H1 (cell line): ENCODE data around the gene FAM120A. TPM values are rescaled to one million over a fixed set of nuclear protein-coding genes. Genes with fewer than 3 reads are reported as not detected.

ENCODE experiments used
- CTCF ChIA-PET: fragments of 300-600 bp; sonication (Branson Sonifier 250); formaldehyde crosslinking; loops from one replicate; lab custom pipeline; 2021; ENCODE audit not compliant: partially characterized antibody; lab: Charles Lee
- POLR2A ChIA-PET: fragments of 300-600 bp; sonication (Branson Sonifier 250); formaldehyde crosslinking; loops from one replicate; lab custom pipeline; 2021; ENCODE audit warnings: inconsistent platforms; ENCODE audit not compliant: partially characterized antibody; lab: Charles Lee
- DNase-seq, 2 experiments: peaks; one replicate each; pipeline versions ENCODE4 v3.0.0 to v3.0.0-alpha.2; 2010 to 2022; ENCODE audit warnings: low spot score in 2 of 2, low read depth in 1 of 2, mixed read lengths in 1 of 2
- FAIRE-seq: peaks from 2 replicates; lab custom pipeline; 2011; peaks lifted over from hg19 to GRCh38; lab: Jason Lieb, UNC
- H2AFZ ChIP-seq: 2 replicates; pipeline ENCODE4 v1.8.1; 2012; ENCODE audit warnings: low read length, inconsistent platforms
- H2AK5ac ChIP-seq: 2 replicates; pipeline ENCODE4 v1.6.1; 2013; ENCODE audit warnings: low read depth, low read length
- H2BK120ac ChIP-seq: replicated peaks from 2 replicates; pipeline ENCODE3; 2013; ENCODE audit warnings: low read depth, low read length, inconsistent platforms
- H2BK12ac ChIP-seq: 2 replicates; pipeline ENCODE4 v1.6.1; 2013; ENCODE audit warnings: low read depth, low read length
- H2BK15ac ChIP-seq: 2 replicates; pipeline ENCODE4 v1.6.1; 2013; ENCODE audit warnings: low read length
- H2BK20ac ChIP-seq: 2 replicates; pipeline ENCODE4 v1.6.1; 2013; ENCODE audit warnings: low read length
- H2BK5ac ChIP-seq: 2 replicates; pipeline ENCODE4 v1.6.1; 2013; ENCODE audit warnings: low read depth, low read length
- H3K14ac ChIP-seq: 2 replicates; pipeline ENCODE4 v1.6.1; 2013; ENCODE audit warnings: inconsistent platforms; ENCODE audit not compliant: insufficient read length
- H3K18ac ChIP-seq: 2 replicates; pipeline ENCODE4 v1.6.1; 2013; ENCODE audit warnings: low read length; ENCODE audit errors: extremely low read depth
- H3K23ac ChIP-seq: 2 replicates; pipeline ENCODE4 v1.6.1; 2013; ENCODE audit warnings: inconsistent platforms; ENCODE audit not compliant: insufficient read length
- H3K23me2 ChIP-seq: 2 replicates; pipeline ENCODE4 v1.6.1; 2013; ENCODE audit warnings: low read depth, low read length
- H3K27ac ChIP-seq: 2 replicates; pipeline ENCODE4 v1.6.1; 2011; ENCODE audit warnings: low read depth, low read length, inconsistent platforms
- H3K27me3 ChIP-seq, 4 experiments: replicated peaks in 1 of 4; 1 replicate in 1 of 4; 2 replicates in 3 of 4; pipeline versions ENCODE4 v1.6.1 to v1.8.1; 2011 to 2013; ENCODE audit warnings: low read length in 3 of 4, mild to moderate bottlenecking in 3 of 4, inconsistent platforms in 2 of 4, mixed read lengths in 2 of 4, moderate library complexity in 1 of 4; ENCODE audit not compliant: control insufficient read depth in 3 of 4, insufficient read depth in 3 of 4; ENCODE audit errors: extremely low read depth in 1 of 4
- H3K36me3 ChIP-seq, 4 experiments: 2 replicates each; pipeline versions ENCODE4 v1.6.1 to v1.8.1; 2011 to 2013; ENCODE audit warnings: mild to moderate bottlenecking in 4 of 4, low read length in 3 of 4, moderate library complexity in 2 of 4, control low read depth in 1 of 4, inconsistent platforms in 1 of 4; ENCODE audit not compliant: insufficient read depth in 4 of 4, control insufficient read depth in 2 of 4
- H3K4ac ChIP-seq: replicated peaks from 2 replicates; pipeline ENCODE3; 2013; ENCODE audit warnings: low read length, low read depth, mixed read lengths, inconsistent platforms; ENCODE audit not compliant: insufficient read length
- H3K4me1 ChIP-seq, 4 experiments: replicated peaks in 1 of 4; 1 replicate in 1 of 4; 2 replicates in 3 of 4; pipeline versions ENCODE4 v1.6.1 to v1.8.1; 2011 to 2013; ENCODE audit warnings: low read length in 3 of 4, inconsistent platforms in 2 of 4, mixed read lengths in 1 of 4; ENCODE audit not compliant: insufficient read depth in 4 of 4, control insufficient read depth in 3 of 4
- H3K4me2 ChIP-seq, 2 experiments: 2 replicates each; pipeline versions ENCODE4 v1.6.1 to v1.8.1; 2011 to 2013; ENCODE audit warnings: low read depth in 2 of 2, low read length in 2 of 2, control low read depth in 1 of 2, inconsistent platforms in 1 of 2, mild to moderate bottlenecking in 1 of 2; ENCODE audit not compliant: insufficient read depth in 1 of 2
- H3K4me3 ChIP-seq, 4 experiments: fragments of 200-600, 300-600 bp in 1 of 4; sonication (generic), shearing (Covaris generic), sonication (Bioruptor Twin) in 1 of 4; 2 replicates each; pipeline versions ENCODE4 v1.5.1 to v1.8.1; 2011 to 2016; ENCODE audit warnings: low read length in 4 of 4, low read depth in 3 of 4, control low read depth in 2 of 4, inconsistent platforms in 2 of 4, mild to moderate bottlenecking in 2 of 4, mixed read lengths in 1 of 4, moderate library complexity in 1 of 4; ENCODE audit not compliant: insufficient read depth in 2 of 4; ENCODE audit errors: extremely low read depth in 1 of 4
- H3K56ac ChIP-seq: replicated peaks from 2 replicates; pipeline ENCODE3; 2013; ENCODE audit warnings: low read depth, mild to moderate bottlenecking, mixed read lengths, low read length, inconsistent platforms; ENCODE audit not compliant: insufficient read length
- H3K79me1 ChIP-seq: 2 replicates; pipeline ENCODE4 v1.6.1; 2013; ENCODE audit warnings: low read depth, low read length, control low read depth
- H3K79me2 ChIP-seq, 2 experiments: 2 replicates each; pipeline versions ENCODE4 v1.6.1 to v1.8.1; 2012 to 2013; ENCODE audit warnings: low read length in 2 of 2, mild to moderate bottlenecking in 2 of 2, inconsistent platforms in 1 of 2; ENCODE audit not compliant: insufficient read depth in 2 of 2, control insufficient read depth in 1 of 2
- H3K9ac ChIP-seq, 4 experiments: replicated peaks in 1 of 4; 1 replicate in 1 of 4; 2 replicates in 3 of 4; pipeline versions ENCODE4 v1.6.1 to v1.8.1; 2011 to 2013; ENCODE audit warnings: low read depth in 3 of 4, low read length in 3 of 4, control low read depth in 2 of 4, mild to moderate bottlenecking in 2 of 4, moderate library complexity in 2 of 4, inconsistent platforms in 1 of 4; ENCODE audit errors: extremely low read depth in 1 of 4
- H3K9me3 ChIP-seq, 2 experiments: 2 replicates each; pipeline versions ENCODE4 v1.6.1 to v1.8.1; 2012 to 2013; ENCODE audit warnings: mild to moderate bottlenecking in 2 of 2, moderate library complexity in 2 of 2, control low read depth in 1 of 2, inconsistent platforms in 1 of 2, low read depth in 1 of 2, low read length in 1 of 2, mixed read lengths in 1 of 2; ENCODE audit not compliant: insufficient read depth in 2 of 2
- H4K20me1 ChIP-seq, 2 experiments: replicated peaks in 1 of 2; 2 replicates each; pipeline versions ENCODE3 to v1.8.1; 2011 to 2013; ENCODE audit warnings: inconsistent platforms in 2 of 2, low read length in 2 of 2, mild to moderate bottlenecking in 1 of 2; ENCODE audit not compliant: insufficient read depth in 2 of 2, control insufficient read depth in 1 of 2
- H4K5ac ChIP-seq: 2 replicates; pipeline ENCODE4 v1.6.1; 2013; ENCODE audit warnings: low read length, low read depth, mixed read lengths, inconsistent platforms; ENCODE audit not compliant: insufficient read length
- H4K8ac ChIP-seq: 2 replicates; pipeline ENCODE4 v1.8.0; 2013; ENCODE audit warnings: mild to moderate bottlenecking, moderate library complexity, low read length, inconsistent platforms; ENCODE audit not compliant: insufficient read depth; ENCODE audit errors: extremely low read depth
- H4K91ac ChIP-seq: replicated peaks from 2 replicates; pipeline ENCODE3; 2013; ENCODE audit warnings: low read length, mixed read lengths, inconsistent platforms; ENCODE audit not compliant: insufficient read length
- GABPA ChIP-seq: IDR thresholded peaks from 2 replicates; pipeline ENCODE4 v1.6.1; 2011; ENCODE audit warnings: mild to moderate bottlenecking, low read length, moderate library complexity, borderline replicate concordance; ENCODE audit not compliant: insufficient read depth
- HDAC6 ChIP-seq: IDR thresholded peaks from one replicate; pipeline ENCODE4 v1.7.1; 2012; ENCODE audit warnings: low read depth, mild to moderate bottlenecking, inconsistent platforms, low read length, moderate library complexity
- KDM5A ChIP-seq: fragments of 200-600 bp; IDR thresholded peaks from 2 replicates; pipeline ENCODE4 v1.7.1; 2012; ENCODE audit warnings: mild to moderate bottlenecking, low read length, inconsistent platforms, mixed read lengths
- PHF8 ChIP-seq: fragments of 200-600 bp; sonication (generic); conservative IDR thresholded peaks from 2 replicates; pipeline ENCODE4 v1.7.1; 2012; ENCODE audit warnings: low read depth, mild to moderate bottlenecking, inconsistent platforms, low read length, moderate library complexity
- POLR2A ChIP-seq, 2 experiments: IDR thresholded peaks; 1 replicate in 1 of 2; 2 replicates in 1 of 2; pipeline ENCODE4 v1.6.1; 2011; ENCODE audit warnings: low read depth in 2 of 2, low read length in 2 of 2, mild to moderate bottlenecking in 2 of 2; ENCODE audit errors: control extremely low read depth in 1 of 2
- SP1 ChIP-seq: IDR thresholded peaks from 2 replicates; pipeline ENCODE4 v1.6.1; 2011; ENCODE audit warnings: low read depth, low read length
- TAF7 ChIP-seq: optimal IDR thresholded peaks from 2 replicates; pipeline ENCODE3; 2011; ENCODE audit warnings: low read depth, mild to moderate bottlenecking, inconsistent platforms, low read length, moderate library complexity, borderline replicate concordance
- TEAD4 ChIP-seq: IDR thresholded peaks from 2 replicates; pipeline ENCODE4 v1.6.1; 2012; ENCODE audit warnings: low read depth, low read length, inconsistent platforms, mixed read lengths
- YY1 ChIP-seq: IDR thresholded peaks from 2 replicates; pipeline ENCODE4 v1.6.1; 2011; ENCODE audit warnings: low read depth, mild to moderate bottlenecking, low read length
- WGBS, 2 experiments: shearing (Covaris generic) in 1 of 2; methylation state at CpG; one replicate each; pipeline versions ENCODE4 v1.1.6 to v1.1.7; 2013 to 2015; ENCODE audit warnings: low lambda C conversion rate in 2 of 2, mixed read lengths in 2 of 2, inconsistent platforms in 1 of 2, low coverage in 1 of 2, missing lambda C conversion rate in 1 of 2; ENCODE audit not compliant: insufficient replicate concordance in 2 of 2, insufficient coverage in 1 of 2, insufficient read length in 1 of 2; ENCODE audit errors: extremely low coverage in 1 of 2, missing lambda C conversion rate in 1 of 2; 5-methylcytosine and 5-hydroxymethylcytosine counted together
- polyA plus RNA-seq, 7 experiments: library from polyadenylated mRNA; depleted of rRNA in 3 of 7; stranded (reverse) in 5 of 7; unstranded in 2 of 7; fragments of >200 nt in 5 of 7; fragments of 200-250 nt in 2 of 7; gene quantifications; 1 replicate in 5 of 7; 2 replicates in 1 of 7; 4 replicates in 1 of 7; pipeline versions ENCODE4 v1.2.1 to v1.2.3, GENCODE V29; 2011 to 2013; ENCODE audit warnings: missing spikeins in 2 of 7, mixed read lengths in 2 of 7
- total RNA-seq: library from RNA; stranded (reverse); fragmentation: NEBNext Ultra II Directional; extraction: Animal tissue kit (Norgen Biotek cat#: 25700); gene quantifications from 2 replicates; pipeline ENCODE4 v1.2.1, GENCODE V29; 2021
- TF ChIP-seq, protein P1 (sequence below): IDR thresholded peaks from 2 replicates; pipeline ENCODE4 v1.6.1; 2011; ENCODE audit warnings: low read length, improper control_type of control experiment

FAM120A gene
- total and polyA plus RNA-seq, 2 of the 8 experiments (the other 6 are each of a cell fraction or from before 2014, with no cell fraction given) = 24.9 to 54.7 TPM

DNA sequence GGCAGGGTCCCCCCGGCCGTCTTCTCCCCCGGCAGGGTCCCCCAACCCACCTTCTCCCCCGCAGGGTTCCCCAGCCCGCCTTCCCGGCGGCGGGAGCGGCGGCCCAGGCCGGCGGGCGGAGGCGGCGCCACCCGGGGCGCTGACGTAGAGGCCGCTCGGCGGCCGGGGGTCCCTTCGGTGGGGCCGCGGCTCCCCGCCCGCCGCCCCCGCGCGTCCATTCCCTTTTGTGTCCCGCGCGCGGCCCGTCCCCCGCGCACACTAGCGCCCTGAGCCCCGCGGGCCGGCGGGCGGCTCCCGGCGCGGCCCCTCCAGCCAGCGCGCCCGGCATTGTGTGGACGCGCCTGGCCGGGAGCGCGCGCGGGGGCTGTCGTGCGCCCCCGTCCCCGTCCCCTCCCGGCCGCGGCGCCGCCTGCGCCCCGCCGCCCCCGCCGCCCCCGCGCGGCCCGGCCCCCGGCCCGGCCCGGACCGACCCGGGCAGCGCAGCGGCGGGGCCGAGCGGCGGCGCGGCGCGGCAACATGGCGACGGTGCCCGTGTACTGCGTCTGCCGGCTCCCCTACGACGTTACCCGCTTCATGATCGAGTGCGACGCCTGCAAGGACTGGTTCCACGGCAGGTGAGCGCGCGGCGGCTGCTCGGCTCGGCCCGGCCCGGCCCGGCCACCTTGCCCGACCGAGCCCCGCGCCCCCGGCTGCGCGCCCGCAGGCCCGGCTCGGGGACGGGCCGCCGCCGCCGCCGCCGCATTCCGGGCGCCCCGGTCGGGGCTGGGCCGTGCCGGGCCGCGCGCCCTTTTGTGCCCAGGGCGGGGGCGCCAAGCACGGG is 125.0 kb downstream of the FAM120A start, which contains the start of gene PHF2:
Gene PHF2, plus strand, starts transcription at position 327 of the 820 bp plus-strand sequence. Its CDS starts 190 bp downstream, at position 517.
- Histone ChIP-seq H2BK5ac (no peak within 1 kb of the TSS), H2BK20ac (no peak within 1 kb of the TSS), H3K18ac (peak within 1 kb of the TSS; percentile 60), H2BK12ac (0 out of 2 replicates have a peak within 1 kb of the TSS, but pooled peaks have one; percentile 84), H3K4me1 (peaks cover 3 to 17% (median 10%) of the 10 kb centered on the region in 4 experiments), H4K8ac (peak within 1 kb of the TSS; percentile 88; the same call in 1 of the 2 replicates), H3K14ac (no peak within 1 kb of the TSS), H4K91ac (peak within 1 kb of the TSS; percentile 56), H3K9ac (peak within 1 kb of the TSS; percentile 67 to 84 (median 74)), H3K4me2 (peak within 1 kb of the TSS; percentile 91 to 99), H3K4me3 (peak within 1 kb of the TSS; percentile 73 to 91 (median 83)), H4K5ac (no peak within 1 kb of the TSS), H2BK15ac (peak within 1 kb of the TSS; percentile 16; the same call in 1 of the 2 replicates), H4K20me1 (peaks cover 7 to 8% of the 10 kb centered on the region in 2 experiments), H2AK5ac (no peak within 1 kb of the TSS), H3K27me3 (peaks cover 0 to 16% (median 8%) of the 10 kb centered on the region in 4 experiments; a peak in 5 of 7 replicates), H2BK120ac (no peak within 1 kb of the TSS), H3K4ac (peak within 1 kb of the TSS; percentile 85), H3K56ac (no peak within 1 kb of the TSS), H3K79me1 (peaks cover 7% of the 10 kb centered on the region), H2AFZ (peak within 1 kb of the TSS; percentile 33; the same call in 1 of the 2 replicates), H3K36me3 (no peaks in the 10 kb centered on the region), H3K27ac (no peak within 1 kb of the TSS), H3K9me3 (no peaks in the 10 kb centered on the region), H3K23me2 (peaks cover 9% of the 10 kb centered on the region; the same call in 1 of the 2 replicates), H3K23ac (no peak within 1 kb of the TSS), H3K79me2 (peaks cover 0 to 18% of the 10 kb centered on the region in 2 experiments; a peak in 2 of 4 replicates)
- no peak for FAIRE-seq
- POLR2A ChIA-PET = interaction anchor here (1.0 to 2.1 kb wide), 2 partner anchors 10 kb away, joined by 3 to 10 read pairs; no protein-coding TSS in a partner anchor
- no peak for DNase-seq
- 2% methylated on average over 50 of the region's 140 CpGs; no CpG with 5 or more reads in 1 of the 2 experiments for WGBS, 2 experiments
- CTCF ChIA-PET = interaction anchor here (0.9 to 1.7 kb wide), 2 partner anchors 17 to 242 kb away, joined by 3 to 9 read pairs; no protein-coding TSS in a partner anchor
- TF ChIP-seq, protein P1, sequence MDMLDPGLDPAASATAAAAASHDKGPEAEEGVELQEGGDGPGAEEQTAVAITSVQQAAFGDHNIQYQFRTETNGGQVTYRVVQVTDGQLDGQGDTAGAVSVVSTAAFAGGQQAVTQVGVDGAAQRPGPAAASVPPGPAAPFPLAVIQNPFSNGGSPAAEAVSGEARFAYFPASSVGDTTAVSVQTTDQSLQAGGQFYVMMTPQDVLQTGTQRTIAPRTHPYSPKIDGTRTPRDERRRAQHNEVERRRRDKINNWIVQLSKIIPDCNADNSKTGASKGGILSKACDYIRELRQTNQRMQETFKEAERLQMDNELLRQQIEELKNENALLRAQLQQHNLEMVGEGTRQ = no peak
- TF ChIP-seq POLR2A (IDR thresholded peaks at IDR 0.05; ENCODE audit: control extremely low read depth in 1 of 2, low read depth in 2 of 2, low read length in 2 of 2) (peak in 1 of 2 experiments; percentile 42; a peak in 2 of 3 replicates), TEAD4 (no peak), PHF8 (peak; percentile 47), HDAC6 (no peak), TAF7 (peak; percentile 18), KDM5A (no peak), GABPA (no peak), SP1 (no peak), YY1 (peak; percentile 70; the same call in 1 of the 2 replicates)
